Measurements from ENCODE around the gene RIPK1. TPM values are rescaled to one million over a fixed set of nuclear protein-coding genes. Genes with fewer than 3 reads are reported as not detected.
A peak's percentile ranks its signal among the peaks of the same experiment; 100 is the strongest.
"Not testable (repeated sequence)": the region's sequence is repeated elsewhere in the genome, so short reads cannot be mapped to it uniquely, and the experiment has no call there.

RIPK1 gene
- 10 to 100 TPM; 16.7 to 19.3 TPM for total RNA-seq
- 14.3 TPM for polyA plus RNA-seq (ENCODE audit: insufficient read depth, low read depth, low replicate concordance)
- long read RNA-seq, donor 1, full-length matches to known transcripts = 3 of 9 reads
- long read RNA-seq, donor 1, partial matches to known transcripts = 6 of 9 reads
- long read RNA-seq, donor 1, other reads (novel, unspliced or antisense) = 0 of 9 reads
- long read RNA-seq, donor 2, full-length matches to known transcripts = 4 of 4 reads
- long read RNA-seq, donor 2, partial matches to known transcripts = 0 of 4 reads
- long read RNA-seq, donor 2, other reads (novel, unspliced or antisense) = 0 of 4 reads

GRCh38 chr6:3068329-3069214, at the start of gene RIPK1:
Gene RIPK1 (plus strand): TSS chr6:3068494. CDS start chr6:3076824, 8,330 bp downstream.
- Histone ChIP-seq H3K9me3 (no peaks in the 10 kb centered on the region), H3K27me3 (no peaks in the 10 kb centered on the region), H3K27ac (peak within 1 kb of the TSS; percentile 97 to 99), H3K4me3 (peak within 1 kb of the TSS; percentile 95 to 99), H3K4me1 (no peaks in the 10 kb centered on the region), H3K36me3 (ENCODE audit: low read depth, missing control alignments) (no peaks in the 10 kb centered on the region)
- TF ChIP-seq CTCF (IDR thresholded peaks at IDR 0.05) (peak; percentile 6 to 25 (median 17)), POLR2A (IDR thresholded peaks at IDR 0.05) (no peak)
- intact Hi-C loops (cut with DNase I; ENCODE audit: low total_unique reads) = no loop called here
- DNase-seq = peak; percentile 95
- 0 to 1% methylated on average over 12 to 95 of the region's 112 CpGs for WGBS, 2 donors

DNA sequence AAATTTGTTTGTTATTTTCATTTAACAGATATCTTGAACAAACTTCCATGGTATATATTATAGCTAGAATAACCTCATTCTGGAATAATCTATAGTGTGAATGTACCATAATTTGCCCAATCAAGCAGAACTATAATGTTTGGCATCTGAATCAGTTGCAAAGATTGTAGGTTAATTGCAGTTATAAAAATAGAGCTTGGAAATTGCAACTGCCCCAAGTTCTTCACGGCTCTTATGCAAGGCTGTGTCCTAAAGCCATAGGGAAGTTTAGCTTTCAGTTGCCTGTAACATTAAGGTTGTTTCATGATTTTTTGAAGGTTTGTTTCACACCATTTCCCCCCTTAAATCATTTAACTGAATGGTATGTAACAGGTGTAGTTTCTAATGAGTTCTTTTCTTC, 49.2 kb upstream of the RIPK1 start:
- TF ChIP-seq CTCF (IDR thresholded peaks at IDR 0.05) (no peak), POLR2A (IDR thresholded peaks at IDR 0.05) (no peak)
- WGBS, 2 donors = 53 to 69% methylated on average over 1 of the region's 1 CpG

GRCh38 chr6:3019749-3020320, 48.5 kb upstream of the RIPK1 start:
- H3K36me3 ChIP-seq (ENCODE audit: low read depth, missing control alignments) = no peaks in the 10 kb centered on the region
- intact Hi-C loops (cut with DNase I; ENCODE audit: low total_unique reads) = no loop called here
- peaks cover 16% of the 10 kb centered on the region for H3K4me1 ChIP-seq
- WGBS, 2 donors = 91 to 96% methylated on average over 6 of the region's 6 CpGs
- H3K27ac ChIP-seq = no peak overlapping the region
- no peak for TF ChIP-seq POLR2A (IDR thresholded peaks at IDR 0.05)
- TF ChIP-seq CTCF (IDR thresholded peaks at IDR 0.05) = no peak
- no peaks in the 10 kb centered on the region for H3K9me3 ChIP-seq
- no peak for DNase-seq
- H3K27me3 ChIP-seq = no peaks in the 10 kb centered on the region
- no peak overlapping the region for H3K4me3 ChIP-seq

More for the DNA sequence above, 49.2 kb upstream of the RIPK1 start:
- intact Hi-C loops (cut with DNase I; ENCODE audit: low total_unique reads) = no loop called here
- no peak for DNase-seq
- H3K27ac ChIP-seq = no peak overlapping the region
- H3K9me3 ChIP-seq = no peaks in the 10 kb centered on the region
- H3K4me3 ChIP-seq = no peak overlapping the region
- peaks cover 9% of the 10 kb centered on the region for H3K4me1 ChIP-seq
- no peaks in the 10 kb centered on the region for H3K36me3 ChIP-seq (ENCODE audit: low read depth, missing control alignments)
- no peaks in the 10 kb centered on the region for H3K27me3 ChIP-seq

GRCh38 chr6:3020976-3021598, 47.2 kb upstream of the RIPK1 start:
- H3K4me1 ChIP-seq = peaks cover 17% of the 10 kb centered on the region
- H3K36me3 ChIP-seq (ENCODE audit: low read depth, missing control alignments); H3K27ac ChIP-seq; H3K9me3 ChIP-seq; H3K4me3 ChIP-seq; H3K27me3 ChIP-seq; DNase-seq; intact Hi-C loops (cut with DNase I; ENCODE audit: low total_unique reads): not testable (repeated sequence)
- WGBS, 2 donors = 95% methylated on average over 2 of the region's 2 CpGs
